AG04450 (cell line): Measurements from ENCODE around the gene TMEM9. TPM values are rescaled to one million over a fixed set of nuclear protein-coding genes. Genes with fewer than 3 reads are reported as not detected.

Source experiments
- CTCF ChIA-PET: fragments of 300-600, 350-600 bp; formaldehyde crosslinking; extraction: SDS; loops from one replicate; lab custom pipeline; 2022; ENCODE audit warnings: antibody characterized with exemption, inconsistent platforms; lab: Charles Lee
- POLR2A ChIA-PET: fragments of 350-600 bp; formaldehyde crosslinking; extraction: SDS; loops from one replicate; lab custom pipeline; 2021; ENCODE audit warnings: antibody characterized with exemption, inconsistent platforms; lab: Yijun Ruan, JAX
- DNase-seq: peaks from one replicate; pipeline ENCODE4 v3.0.0-alpha.2; 2011; ENCODE audit warnings: low read depth, low spot score
- H3K27ac ChIP-seq: one replicate; pipeline ENCODE4 v1.5.1; 2012; ENCODE audit warnings: low read depth, low read length, control low read depth
- H3K27me3 ChIP-seq: one replicate; pipeline ENCODE4 v1.6.0; 2012; ENCODE audit warnings: low read length; ENCODE audit not compliant: control insufficient read depth, insufficient read depth
- H3K4me3 ChIP-seq: 2 replicates; pipeline ENCODE4 v1.5.1; 2011; ENCODE audit warnings: mild to moderate bottlenecking, low read depth, low read length, control low read depth
- H3K9me3 ChIP-seq: 2 replicates; pipeline ENCODE4 v1.5.1; 2012; ENCODE audit warnings: low read length; ENCODE audit not compliant: control insufficient read depth, insufficient read depth
- CTCF ChIP-seq: IDR thresholded peaks from 2 replicates; pipeline ENCODE4 v1.5.1; 2011; ENCODE audit warnings: low read depth, low read length, control low read depth, inconsistent platforms
- polyA plus RNA-seq: library from polyadenylated mRNA; depleted of rRNA; stranded (reverse); fragments of >200 nt; gene quantifications from 2 replicates; pipeline ENCODE4 v1.2.3, GENCODE V29; 2011

TMEM9 gene
- polyA plus RNA-seq, 1 experiment = 81.7 TPM

- ChIA-PET POLR2A (no interaction called here), CTCF (interaction anchor here (1.1 kb wide), 1 partner anchor 9 kb away, joined by 3 read pairs; no protein-coding TSS in a partner anchor)
Observed at GRCh38 chr1:201128962-201129361, 25.3 kb downstream of the TMEM9 start.

GRCh38 chr1:201128476-201128875, 25.8 kb downstream of the TMEM9 start:
- ChIA-PET POLR2A (no interaction called here), CTCF (no interaction called here)
- no peak for TF ChIP-seq CTCF
- no peak for DNase-seq
- Histone ChIP-seq H3K27ac (no peak overlapping the region), H3K4me3 (no peak overlapping the region), H3K9me3 (no peaks in the 10 kb centered on the region), H3K27me3 (peaks cover 22% of the 10 kb centered on the region)

More at GRCh38 chr1:201128962-201129361, 25.3 kb downstream of the TMEM9 start:
- DNase-seq = no peak
- H3K27ac ChIP-seq = no peak overlapping the region
- no peaks in the 10 kb centered on the region for H3K9me3 ChIP-seq
- H3K4me3 ChIP-seq = no peak overlapping the region
- peaks cover 19% of the 10 kb centered on the region for H3K27me3 ChIP-seq
- no peak for TF ChIP-seq CTCF

GRCh38 chr1:201127755-201128455, 26.4 kb downstream of the TMEM9 start:
- no peak for DNase-seq
- no peak overlapping the region for H3K27ac ChIP-seq
- POLR2A ChIA-PET = no interaction called here
- no peak for TF ChIP-seq CTCF
- no peaks in the 10 kb centered on the region for H3K9me3 ChIP-seq
- CTCF ChIA-PET = no interaction called here
- H3K27me3 ChIP-seq = peaks cover 28% of the 10 kb centered on the region
- H3K4me3 ChIP-seq = no peak overlapping the region

- H3K27me3 ChIP-seq = peaks cover 34% of the 10 kb centered on the region
- no peaks in the 10 kb centered on the region for H3K9me3 ChIP-seq
- H3K27ac ChIP-seq = no peak within 1 kb of the TSS
- POLR2A ChIA-PET = no interaction called here
- no peak for DNase-seq
- 0 out of 2 replicates have a peak, but pooled peaks have one; percentile 8 for TF ChIP-seq CTCF
- CTCF ChIA-PET = interaction anchor here (1.0 kb wide), 1 partner anchor 13 kb away, joined by 3 read pairs; no protein-coding TSS in a partner anchor
- no peak within 1 kb of the TSS for H3K4me3 ChIP-seq
Observed at GRCh38 chr1:201126832-201127754, 27.2 kb downstream of the TMEM9 start, which contains the start of gene ASCL5. TSS of gene ASCL5 (minus strand) at chr1:201127184. CDS start at chr1:201115372, 11,812 bp downstream.
